Mucosa of stomach (tissue), 1 donor: ENCODE measurements around the gene CECR2.

Experiments used
- H3K27me3 ChIP-seq: one replicate; pipeline ENCODE4 v1.7.0; 2013; ENCODE audit warnings: mild to moderate bottlenecking, low read length; ENCODE audit not compliant: control insufficient read depth, insufficient read depth
- H3K36me3 ChIP-seq: one replicate; pipeline ENCODE4 v1.7.0; 2013; ENCODE audit warnings: low read length; ENCODE audit not compliant: control insufficient read depth, insufficient read depth
- H3K4me1 ChIP-seq: one replicate; pipeline ENCODE4 v1.7.0; 2013; ENCODE audit warnings: mild to moderate bottlenecking, low read length; ENCODE audit not compliant: control insufficient read depth, insufficient read depth
- H3K4me3 ChIP-seq: one replicate; pipeline ENCODE4 v1.7.0; 2013; ENCODE audit warnings: low read length
- H3K9ac ChIP-seq: one replicate; pipeline ENCODE4 v1.7.0; 2013; ENCODE audit warnings: mild to moderate bottlenecking, low read length, moderate library complexity
- H3K9me3 ChIP-seq: one replicate; pipeline ENCODE4 v1.7.0; 2013; ENCODE audit warnings: mild to moderate bottlenecking, low read length, moderate library complexity; ENCODE audit not compliant: control insufficient read depth
- donor health status: Pancreatic carcinoma.

The CECR2 gene

GRCh38 chr22:17368554-17369438 is 464 bp upstream of the CECR2 start:
- Histone ChIP-seq H3K4me1 (no peaks in the 10 kb centered on the region), H3K9me3 (no peaks in the 10 kb centered on the region), H3K4me3 (no peak overlapping the region), H3K36me3 (no peaks in the 10 kb centered on the region), H3K9ac (no peak overlapping the region), H3K27me3 (peaks cover 56% of the 10 kb centered on the region)

GRCh38 chr22:17370026-17370765 is 936 bp downstream of the CECR2 start:
- no peaks in the 10 kb centered on the region for H3K4me1 ChIP-seq
- no peak overlapping the region for H3K4me3 ChIP-seq
- H3K9ac ChIP-seq: no peak overlapping the region
- H3K9me3 ChIP-seq: no peaks in the 10 kb centered on the region
- no peaks in the 10 kb centered on the region for H3K36me3 ChIP-seq
- peaks cover 58% of the 10 kb centered on the region for H3K27me3 ChIP-seq

GRCh38 chr22:17370766-17371432 is 1.6 kb downstream of the CECR2 start:
- H3K4me3 ChIP-seq: no peak overlapping the region
- H3K4me1 ChIP-seq: no peaks in the 10 kb centered on the region
- no peaks in the 10 kb centered on the region for H3K36me3 ChIP-seq
- H3K9me3 ChIP-seq: no peaks in the 10 kb centered on the region
- H3K27me3 ChIP-seq: peaks cover 58% of the 10 kb centered on the region
- no peak overlapping the region for H3K9ac ChIP-seq

GRCh38 chr22:17371448-17371847 is 2.2 kb downstream of the CECR2 start:
- H3K36me3 ChIP-seq: no peaks in the 10 kb centered on the region
- no peak overlapping the region for H3K9ac ChIP-seq
- H3K9me3 ChIP-seq: no peaks in the 10 kb centered on the region
- no peak overlapping the region for H3K4me3 ChIP-seq
- peaks cover 57% of the 10 kb centered on the region for H3K27me3 ChIP-seq
- H3K4me1 ChIP-seq: no peaks in the 10 kb centered on the region

GRCh38 chr22:17373855-17374254 is 4.6 kb downstream of the CECR2 start:
- Histone ChIP-seq H3K27me3 (peaks cover 33% of the 10 kb centered on the region), H3K4me3 (no peak overlapping the region), H3K9ac (no peak overlapping the region), H3K36me3 (no peaks in the 10 kb centered on the region), H3K9me3 (no peaks in the 10 kb centered on the region), H3K4me1 (no peaks in the 10 kb centered on the region)

GRCh38 chr22:17375914-17376614 is 6.8 kb downstream of the CECR2 start:
- Histone ChIP-seq H3K4me3 (no peak overlapping the region), H3K4me1 (no peaks in the 10 kb centered on the region), H3K27me3 (peaks cover 16% of the 10 kb centered on the region), H3K36me3 (no peaks in the 10 kb centered on the region), H3K9me3 (no peaks in the 10 kb centered on the region), H3K9ac (no peak overlapping the region)

- Histone ChIP-seq H3K27me3 (peaks cover 7% of the 10 kb centered on the region), H3K4me1 (no peaks in the 10 kb centered on the region), H3K36me3 (no peaks in the 10 kb centered on the region), H3K9me3 (no peaks in the 10 kb centered on the region), H3K4me3 (no peak overlapping the region), H3K9ac (no peak overlapping the region)
These were observed 7.7 kb downstream of the CECR2 start for GRCh38 chr22:17376950-17377349.

- no peak overlapping the region for H3K9ac ChIP-seq
- H3K4me3 ChIP-seq: no peak overlapping the region
- H3K4me1 ChIP-seq: no peaks in the 10 kb centered on the region
- H3K27me3 ChIP-seq: no peaks in the 10 kb centered on the region
- H3K36me3 ChIP-seq: no peaks in the 10 kb centered on the region
- no peaks in the 10 kb centered on the region for H3K9me3 ChIP-seq
These were observed 10.7 kb downstream of the CECR2 start for GRCh38 chr22:17379944-17380343.

- H3K36me3 ChIP-seq: no peaks in the 10 kb centered on the region
- no peak overlapping the region for H3K9ac ChIP-seq
- H3K4me3 ChIP-seq: no peak overlapping the region
- no peaks in the 10 kb centered on the region for H3K9me3 ChIP-seq
- no peaks in the 10 kb centered on the region for H3K27me3 ChIP-seq
- no peaks in the 10 kb centered on the region for H3K4me1 ChIP-seq
These were observed 11.3 kb downstream of the CECR2 start for GRCh38 chr22:17380359-17381087.

- Histone ChIP-seq H3K9ac (no peak overlapping the region), H3K9me3 (no peaks in the 10 kb centered on the region), H3K27me3 (no peaks in the 10 kb centered on the region), H3K36me3 (no peaks in the 10 kb centered on the region), H3K4me3 (no peak overlapping the region), H3K4me1 (no peaks in the 10 kb centered on the region)
These were observed 12.1 kb downstream of the CECR2 start for GRCh38 chr22:17381192-17381913.
